Globus pallidus (tissue), 1 donor: ENCODE measurements around the gene FAF1.
"Not testable (repeated sequence)": the region's sequence is repeated elsewhere in the genome, so short reads cannot be mapped to it uniquely, and the experiment has no call there.

Source experiments
- DNase-seq: peaks from one replicate; pipeline ENCODE4 v3.0.0-alpha.2; 2015; ENCODE audit warnings: low spot score

Gene FAF1

GRCh38 chr1:50959913-50960844 lies at the start of gene FAF1:
Gene FAF1, minus strand, starts transcription at chr1:50960267. Its CDS starts 456 bp downstream, at chr1:50959811.
- DNase-seq = peak; percentile 94

DNA sequence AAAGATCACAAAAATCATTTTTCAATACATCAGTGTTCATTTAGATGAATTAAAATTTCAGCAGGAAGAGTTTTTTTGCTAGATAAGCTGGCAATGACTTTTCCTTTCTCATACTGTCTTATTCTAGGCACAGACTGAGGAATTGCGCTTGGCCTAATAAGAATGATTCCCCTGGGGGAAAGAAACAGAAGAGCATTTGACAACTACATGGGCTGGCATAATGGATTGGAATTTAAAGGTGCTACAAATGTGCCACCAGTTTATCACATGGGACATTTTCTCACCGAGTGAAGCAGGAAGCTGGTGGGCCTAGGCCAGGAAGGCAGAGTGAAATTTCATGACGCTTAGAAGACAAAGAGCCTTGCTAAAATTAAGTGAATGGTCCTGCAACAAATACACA lies 49.3 kb upstream of the FAF1 start:
- DNase-seq = no peak

DNA sequence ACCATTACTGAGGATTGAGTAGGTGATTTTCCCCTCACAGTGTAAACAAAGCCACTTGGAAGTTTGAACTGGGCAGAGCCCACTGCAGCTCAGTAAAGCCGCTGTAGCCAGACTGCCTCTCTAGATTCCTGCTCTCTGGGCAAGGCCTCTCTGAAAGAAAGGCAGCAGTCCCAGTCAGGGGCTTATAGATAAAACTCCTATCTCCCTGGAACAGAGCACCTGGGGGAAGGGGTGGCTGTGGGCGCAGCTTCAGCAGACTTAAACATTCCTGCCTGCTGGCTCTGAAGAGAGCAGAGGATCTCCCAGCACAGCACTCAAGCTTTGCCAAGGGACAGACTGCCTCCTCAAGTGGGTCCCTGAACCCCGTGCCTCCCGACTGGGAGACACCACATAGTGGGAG lies 45.5 kb upstream of the FAF1 start:
- DNase-seq = not testable (repeated sequence)

- DNase-seq = no peak
Observed at GRCh38 chr1:51002516-51002915, 42.4 kb upstream of the FAF1 start.

DNA sequence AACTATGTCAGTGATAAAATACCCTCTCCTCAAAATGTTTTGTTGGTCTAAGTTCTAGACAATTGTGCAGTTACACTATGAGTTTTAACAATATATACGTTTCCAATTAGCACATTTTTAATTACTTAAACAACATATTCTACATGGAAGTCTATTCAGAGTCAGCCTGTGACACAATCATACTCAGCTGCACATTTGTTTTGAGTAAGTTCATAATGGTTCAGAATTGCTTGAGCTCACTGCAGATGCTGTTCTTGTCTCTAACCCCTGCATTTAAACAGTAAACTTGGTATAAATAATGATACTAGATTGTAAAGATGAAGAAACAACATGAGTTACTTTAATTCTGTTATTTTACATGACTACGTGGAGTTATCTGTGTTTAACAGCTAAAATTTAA lies 40.6 kb upstream of the FAF1 start:
- no peak for DNase-seq

DNA sequence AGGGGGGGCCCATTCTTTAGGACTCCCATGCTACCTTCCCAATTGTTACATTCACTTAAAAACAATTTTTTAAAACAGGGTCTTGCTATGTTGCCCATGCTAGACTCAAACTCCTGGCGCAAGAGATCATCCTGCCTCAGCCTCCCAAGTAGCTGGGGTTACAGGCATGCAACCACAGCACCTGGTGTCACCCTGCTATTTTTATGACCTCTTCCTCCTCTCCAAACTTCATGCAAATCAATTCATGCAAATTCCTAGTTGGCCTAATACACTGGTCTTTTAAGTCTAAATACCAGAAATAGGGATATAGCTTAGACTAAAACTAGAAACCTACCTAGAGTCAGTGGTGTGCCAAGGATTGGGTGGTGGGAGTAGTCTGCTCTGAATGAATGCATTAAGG lies 40.1 kb upstream of the FAF1 start:
- no peak for DNase-seq

GRCh38 chr1:50999375-50999774 lies 39.3 kb upstream of the FAF1 start:
- not testable (repeated sequence) for DNase-seq

- DNase-seq = no peak
Observed at GRCh38 chr1:50996083-50996482, 36.0 kb upstream of the FAF1 start.

DNA sequence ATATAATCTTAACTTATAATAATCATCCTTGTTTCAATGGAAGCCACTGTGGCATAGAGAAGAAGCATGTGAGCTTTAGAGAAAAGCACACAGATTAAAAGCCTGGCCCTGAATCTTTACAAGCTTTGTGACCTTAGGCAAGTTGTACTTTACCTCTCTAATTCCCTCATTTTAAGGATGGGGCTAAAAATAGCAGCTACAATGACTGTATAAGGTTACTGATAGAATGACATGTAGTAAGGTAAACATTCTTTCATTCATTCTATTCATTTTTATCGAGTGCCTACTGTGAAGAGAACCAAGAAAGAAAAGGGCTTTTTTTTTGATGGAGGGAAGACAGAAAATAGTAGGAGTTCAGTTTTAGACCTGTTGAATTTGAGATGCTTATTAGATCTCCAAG lies 35.6 kb upstream of the FAF1 start:
- DNase-seq = no peak

- DNase-seq = no peak
Observed at GRCh38 chr1:50994997-50995396, 34.9 kb upstream of the FAF1 start.

DNA sequence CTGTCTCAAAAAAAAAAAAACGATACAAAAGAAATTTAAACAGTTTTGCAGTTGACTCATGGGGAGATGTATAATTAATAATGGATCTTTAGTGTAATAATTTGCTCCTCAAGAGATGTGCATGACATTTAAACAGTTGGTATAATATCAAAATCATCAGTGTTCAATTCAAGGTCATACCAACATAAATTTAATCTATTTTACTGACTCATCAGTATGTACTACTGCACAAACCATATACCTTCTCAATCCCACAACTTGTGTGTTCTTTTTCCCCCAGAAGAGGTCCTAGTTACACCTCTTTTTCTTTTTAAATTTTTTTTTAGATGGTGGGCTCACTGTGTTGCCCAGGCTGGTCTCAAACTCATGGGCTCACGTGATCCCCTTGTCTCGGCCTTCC lies 33.6 kb upstream of the FAF1 start:
- DNase-seq = no peak

GRCh38 chr1:50992532-50993318 lies 32.7 kb upstream of the FAF1 start:
- no peak for DNase-seq

DNA sequence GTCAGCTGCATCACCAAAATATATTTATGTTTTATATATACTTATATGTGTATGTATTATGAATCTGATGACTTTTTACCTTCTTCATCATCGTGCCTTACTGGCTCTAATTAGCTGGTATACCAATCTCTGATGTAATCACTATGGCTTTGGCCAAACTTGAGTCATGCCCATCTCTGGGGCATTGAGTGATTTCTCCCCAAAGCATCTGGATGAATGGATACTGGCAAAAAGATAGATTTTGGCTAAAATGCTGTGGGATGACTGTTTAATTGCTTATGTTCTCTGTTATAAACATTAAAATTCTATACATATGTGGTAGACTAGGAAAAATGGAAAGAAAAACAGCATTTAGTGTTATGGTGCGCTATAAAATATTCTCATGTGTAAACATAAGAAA lies 29.6 kb upstream of the FAF1 start:
- DNase-seq = no peak

- no peak for DNase-seq
Observed at GRCh38 chr1:50986653-50987052, 26.6 kb upstream of the FAF1 start.

- DNase-seq = no peak
Observed at GRCh38 chr1:50985094-50985493, 25.0 kb upstream of the FAF1 start.

GRCh38 chr1:50983219-50983802 lies 23.2 kb upstream of the FAF1 start:
- no peak for DNase-seq

DNA sequence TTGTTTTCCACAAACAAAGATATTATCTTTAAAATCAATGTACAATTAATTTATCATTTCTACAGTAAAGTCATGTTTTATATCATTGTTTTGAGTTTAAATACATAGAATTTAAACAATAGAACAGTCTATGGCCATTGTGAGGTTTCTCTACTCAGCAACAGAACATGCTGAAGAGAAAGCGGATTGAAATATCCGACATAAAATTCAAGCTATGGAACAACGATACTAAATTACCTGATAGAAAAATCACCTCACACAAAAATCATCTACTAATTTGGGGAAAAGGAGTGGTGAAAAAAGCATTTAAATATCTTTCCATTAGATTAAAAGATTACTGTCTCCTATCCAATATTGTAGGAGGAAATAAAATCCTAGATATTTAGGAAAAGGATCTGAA lies 22.5 kb upstream of the FAF1 start:
- DNase-seq = no peak

DNA sequence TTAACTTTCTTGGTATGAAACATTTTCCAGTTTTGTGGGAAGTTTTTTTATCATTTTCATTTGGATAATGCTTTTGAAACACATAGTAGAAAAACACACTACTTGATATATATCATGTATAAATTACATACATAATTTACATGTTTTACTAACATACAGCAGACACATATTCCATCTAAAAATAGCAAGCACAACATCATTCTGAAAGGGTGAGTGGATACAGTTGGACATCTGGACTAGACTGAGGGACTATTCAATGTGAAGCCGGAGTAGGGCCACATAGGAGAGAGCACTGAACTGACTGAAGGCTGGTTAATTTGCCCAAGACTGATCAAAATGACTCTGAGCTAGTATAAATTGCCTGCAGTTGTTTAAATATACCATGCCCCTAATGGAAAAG lies 21.7 kb upstream of the FAF1 start:
- DNase-seq = no peak

GRCh38 chr1:50980505-50980904 lies 20.4 kb upstream of the FAF1 start:
- no peak for DNase-seq

DNA sequence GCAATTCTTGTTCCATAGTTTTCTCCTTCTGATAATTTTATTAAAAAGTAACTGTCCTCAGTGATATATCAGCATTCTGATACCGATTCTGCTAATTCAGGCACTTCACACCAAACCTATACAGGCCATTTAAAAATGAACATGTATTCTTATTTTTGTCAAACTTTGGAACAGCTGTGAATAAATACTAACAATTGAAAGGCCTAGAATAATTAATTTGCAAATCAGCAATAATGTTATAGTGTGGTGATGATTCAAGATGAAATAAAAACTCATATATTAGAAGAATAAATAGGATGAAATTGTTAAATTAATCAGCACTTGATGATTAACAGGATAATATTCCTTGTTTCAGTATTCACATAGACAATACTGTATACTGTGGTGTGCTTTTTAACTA lies 19.9 kb upstream of the FAF1 start:
- DNase-seq = no peak

DNA sequence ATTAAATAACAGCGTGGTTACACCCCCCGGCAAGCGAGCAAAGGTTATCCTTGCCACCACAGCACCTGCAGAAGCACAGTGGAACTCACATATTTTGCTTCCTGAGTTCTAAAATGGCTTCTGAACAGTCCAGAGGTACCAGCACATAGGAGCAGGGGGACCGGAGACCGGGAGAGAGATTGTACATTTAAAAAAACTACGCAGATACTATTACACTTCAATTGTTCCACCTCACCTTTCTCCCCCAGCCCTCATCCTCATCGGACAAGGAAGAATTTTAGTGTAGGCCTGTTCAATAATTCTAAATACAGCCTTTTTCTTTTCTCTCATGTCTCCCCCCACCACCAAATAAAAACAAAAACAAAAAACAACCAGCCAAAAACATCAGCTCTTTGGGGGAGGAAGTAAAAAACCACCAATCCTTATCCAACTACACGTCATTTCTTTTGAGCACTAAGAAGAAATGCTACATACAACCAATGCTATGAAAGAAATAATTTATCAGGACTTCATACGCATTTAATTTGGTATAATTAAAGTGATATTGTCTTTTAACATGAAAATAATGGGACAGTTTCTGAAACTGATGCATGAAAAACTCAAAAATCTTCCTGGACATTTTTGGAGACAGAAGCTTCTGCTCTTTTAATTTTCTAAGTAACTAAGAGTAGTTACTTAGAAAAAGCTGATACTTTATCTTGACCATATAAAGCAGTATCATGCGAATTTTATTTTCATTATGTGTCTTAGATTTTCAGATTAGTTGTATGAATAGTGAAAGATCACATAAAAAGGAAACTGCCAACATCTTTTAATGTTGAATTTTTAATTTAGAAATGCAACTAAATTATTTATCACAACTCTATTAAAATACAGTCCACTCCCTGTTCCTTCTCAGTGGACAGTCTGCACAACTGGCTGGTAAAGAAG lies 19.1 kb upstream of the FAF1 start:
- peak; percentile 46 for DNase-seq
